GM12892 (cell line): ENCODE results near the gene DAG1.

ENCODE experiments used
- POLR2A ChIP-seq: IDR thresholded peaks from 2 replicates; pipeline ENCODE4 v1.6.1; 2011; ENCODE audit warnings: low read depth, low read length, control low read depth
- POLR2AphosphoS5 ChIP-seq: IDR thresholded peaks from 2 replicates; pipeline ENCODE4 v1.6.1; 2011; ENCODE audit warnings: low read depth, low read length, control low read depth

DNA sequence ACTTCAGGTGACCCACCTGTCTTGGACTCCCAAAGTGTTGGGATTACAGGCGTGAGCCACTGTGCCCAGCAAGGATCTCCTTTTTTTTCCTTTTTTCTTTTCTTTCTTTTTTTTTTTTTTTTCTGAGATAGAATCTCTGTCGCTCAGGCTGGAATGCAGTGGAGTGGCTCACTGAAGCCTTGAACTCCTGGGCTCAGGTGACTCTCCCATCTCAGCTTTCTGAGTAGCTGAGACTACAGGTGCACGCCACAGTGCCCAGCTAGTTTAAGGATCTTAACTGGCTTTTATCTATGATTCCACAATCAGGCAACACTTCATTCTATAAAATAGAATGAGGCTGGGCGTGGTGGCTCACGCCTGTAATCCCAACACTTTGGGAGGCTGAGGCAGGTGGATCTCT, 24.7 kb upstream of the DAG1 start:
- TF ChIP-seq POLR2A: no peak
- no peak for TF ChIP-seq POLR2AphosphoS5
